Erythroblast (primary cell): ENCODE data around the gene ZNF138.
"Not testable (repeated sequence)": the region's sequence is repeated elsewhere in the genome, so short reads cannot be mapped to it uniquely, and the experiment has no call there.

Source experiments
- GATA1 ChIP-seq: IDR thresholded peaks from 2 replicates; pipeline ENCODE4 v1.6.1; 2011; ENCODE audit warnings: low read depth, mild to moderate bottlenecking, control low read depth, low read length, moderate library complexity
- POLR2A ChIP-seq: IDR thresholded peaks from 2 replicates; pipeline ENCODE4 v1.6.1; 2011; ENCODE audit warnings: mild to moderate bottlenecking, low read length

GRCh38 chr7:64835856-64836255 lies 41.6 kb downstream of the ZNF138 start:
- TF ChIP-seq POLR2A, GATA1: not testable (repeated sequence)
